DMS 273 treated with DMSO at 0.1 percent for 48 hours (cell line): Measurements from ENCODE around the gene MYH4.

ENCODE experiments used
- DNase-seq: peaks from one replicate; lab custom pipeline; 2025; lab: John Stamatoyannopoulos, UW

The MYH4 gene

GRCh38 chr17:10421900-10422542 is 47.3 kb downstream of the MYH4 start, which contains the start of gene MYH8:
TSS of gene MYH8 (minus strand) at chr17:10421950. CDS start at chr17:10420227, 1,723 bp downstream.
- DNase-seq = no peak

- no peak for DNase-seq
Measured at GRCh38 chr17:10421211-10421610, 48.1 kb downstream of the MYH4 start.

GRCh38 chr17:10420811-10421210 is 48.5 kb downstream of the MYH4 start:
- DNase-seq = no peak

GRCh38 chr17:10417431-10417830 is 51.9 kb downstream of the MYH4 start:
- DNase-seq = no peak

- no peak for DNase-seq
Measured at GRCh38 chr17:10415161-10415560, 54.2 kb downstream of the MYH4 start.

- no peak for DNase-seq
Measured at GRCh38 chr17:10403589-10403988, 65.8 kb downstream of the MYH4 start.

GRCh38 chr17:10398352-10398751 is 71.0 kb downstream of the MYH4 start:
- DNase-seq = no peak

- DNase-seq = no peak
Measured at GRCh38 chr17:10396524-10397163, 72.7 kb downstream of the MYH4 start.

- DNase-seq = no peak
Measured at GRCh38 chr17:10394201-10394887, 75.0 kb downstream of the MYH4 start.
